HK-2 (cell line): Measurements from ENCODE around the gene ATP8A2.

Source experiments
- DNase-seq: peaks from one replicate; pipeline ENCODE4 v3.0.0-alpha.2; 2018; ENCODE audit not compliant: unreplicated experiment

The ATP8A2 gene

GRCh38 chr13:25384758-25385410 is 13.1 kb downstream of the ATP8A2 start:
- DNase-seq = no peak

- DNase-seq = no peak
Measured at GRCh38 chr13:25391932-25392331, 20.2 kb downstream of the ATP8A2 start.

GRCh38 chr13:25394402-25395060 is 22.8 kb downstream of the ATP8A2 start:
- DNase-seq = no peak

DNA sequence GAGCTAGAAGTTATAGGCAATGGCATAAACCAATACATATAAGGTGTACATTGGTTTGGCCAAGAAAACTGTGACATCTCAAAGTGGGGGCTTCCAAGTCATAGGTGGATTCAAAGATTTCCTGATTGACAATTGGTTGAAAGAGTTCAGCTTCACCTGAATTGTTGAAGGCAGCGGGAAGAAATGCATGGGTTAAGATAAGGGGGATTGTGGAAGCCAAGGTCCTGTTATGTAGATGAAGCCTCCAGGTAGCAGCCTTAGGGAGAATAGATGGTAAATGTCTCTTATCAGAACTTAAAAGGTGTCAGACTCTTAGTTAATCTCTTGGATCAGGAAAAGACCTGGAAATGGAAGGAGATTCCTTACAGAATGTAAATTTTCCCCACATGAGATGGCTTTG is 26.0 kb downstream of the ATP8A2 start:
- DNase-seq = no peak

GRCh38 chr13:25400925-25401324 is 29.2 kb downstream of the ATP8A2 start:
- DNase-seq = no peak

DNA sequence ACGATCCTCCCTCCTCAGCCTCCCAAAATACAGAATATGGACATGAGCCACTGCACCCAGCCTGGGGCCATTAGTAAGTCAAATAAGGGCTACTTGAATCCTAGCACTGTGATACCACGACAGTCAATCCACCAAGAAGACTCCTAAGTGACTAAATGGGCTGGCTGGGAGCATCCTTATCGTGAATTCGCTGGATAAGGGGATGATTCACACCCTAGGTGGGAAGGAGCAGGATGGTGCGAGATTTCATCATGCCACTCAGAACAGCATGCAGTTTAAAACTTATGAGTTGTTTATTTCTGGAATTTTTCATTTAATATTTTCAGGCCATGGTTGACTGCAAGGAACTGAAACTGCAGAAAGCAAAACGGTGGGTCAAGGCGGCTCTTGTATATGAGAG is 30.2 kb downstream of the ATP8A2 start:
- DNase-seq = no peak

DNA sequence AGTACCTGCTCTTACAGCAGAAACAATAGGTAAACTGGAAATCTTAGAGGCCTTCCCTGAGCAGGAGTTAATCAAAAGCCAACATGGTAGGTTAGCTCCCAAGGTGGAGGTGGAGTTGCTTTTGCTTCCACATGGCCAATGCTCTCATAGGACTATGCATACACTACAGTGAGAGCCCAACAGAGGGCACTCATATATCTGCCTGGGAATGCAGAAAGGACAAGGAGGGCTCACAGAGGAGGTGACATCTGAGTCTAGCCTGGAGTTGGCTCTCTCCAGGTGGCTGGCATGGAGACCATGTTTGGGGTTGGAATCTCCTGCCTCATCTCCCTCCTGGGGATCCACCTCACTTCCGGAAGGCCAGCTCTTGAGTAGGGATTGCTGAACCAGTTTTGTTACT is 34.6 kb downstream of the ATP8A2 start:
- no peak for DNase-seq

GRCh38 chr13:25409938-25410337 is 38.2 kb downstream of the ATP8A2 start:
- DNase-seq = no peak

DNA sequence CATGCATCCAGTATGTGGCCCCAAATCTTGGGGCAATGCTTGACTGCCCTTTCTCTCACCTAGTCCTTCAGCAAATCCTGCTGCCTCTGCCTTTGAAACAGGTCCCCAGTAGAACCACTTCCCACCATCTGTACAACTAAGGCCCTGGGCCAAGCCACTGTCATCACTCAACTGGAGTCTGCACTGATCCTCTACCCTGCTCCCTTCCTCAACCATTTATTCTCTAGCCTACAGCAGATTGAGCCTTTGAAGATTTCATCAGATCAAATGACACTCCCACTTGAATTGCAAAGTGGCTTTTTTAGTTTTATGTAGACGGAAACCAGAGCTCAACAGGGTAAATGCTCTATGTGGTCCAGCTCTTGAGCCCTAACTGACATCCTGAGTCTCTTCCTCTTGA is 43.5 kb downstream of the ATP8A2 start:
- DNase-seq = no peak

GRCh38 chr13:25417535-25417934 is 45.8 kb downstream of the ATP8A2 start:
- DNase-seq = no peak

DNA sequence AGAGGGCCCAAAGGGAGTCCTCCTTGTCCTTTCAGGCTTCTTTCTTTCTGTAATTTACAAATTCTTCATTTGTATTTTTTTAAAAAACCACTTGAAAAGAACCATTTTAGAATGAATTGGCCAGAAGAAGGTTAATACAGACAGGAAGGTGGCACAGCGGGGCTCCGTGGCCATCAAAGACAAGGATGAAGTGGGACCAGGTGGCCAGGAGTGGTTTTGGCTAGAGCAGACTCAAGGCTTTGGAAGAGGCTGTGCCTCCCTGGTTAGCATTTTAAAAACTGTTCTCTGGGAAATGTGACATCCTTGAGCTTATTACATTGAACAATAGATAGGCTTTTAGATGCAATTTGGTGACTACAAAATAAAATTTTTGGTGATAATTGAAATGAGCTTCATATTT is 48.4 kb downstream of the ATP8A2 start:
- no peak for DNase-seq

- DNase-seq = no peak
Measured at GRCh38 chr13:25421612-25422011, 49.8 kb downstream of the ATP8A2 start.

DNA sequence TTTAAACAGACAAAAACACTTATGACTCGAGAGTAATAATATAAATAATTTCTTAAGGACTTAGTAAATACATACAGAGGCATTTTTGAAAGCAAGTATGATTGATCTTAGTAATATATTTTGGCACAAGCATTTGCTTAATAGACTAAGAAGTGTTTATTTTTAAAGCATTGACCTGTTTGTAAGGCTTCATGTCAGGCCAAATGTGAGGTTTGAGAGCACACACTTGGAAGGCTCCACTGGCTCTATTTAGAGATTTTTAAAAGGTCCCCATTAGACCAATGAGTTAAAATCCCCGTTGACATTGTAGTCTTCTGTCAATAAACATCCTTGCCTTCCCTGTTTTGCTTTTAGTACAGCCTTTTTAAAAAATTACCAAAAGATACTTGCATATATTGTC is 50.4 kb downstream of the ATP8A2 start:
- DNase-seq = no peak

- no peak for DNase-seq
Measured at GRCh38 chr13:25423831-25424230, 52.1 kb downstream of the ATP8A2 start.

DNA sequence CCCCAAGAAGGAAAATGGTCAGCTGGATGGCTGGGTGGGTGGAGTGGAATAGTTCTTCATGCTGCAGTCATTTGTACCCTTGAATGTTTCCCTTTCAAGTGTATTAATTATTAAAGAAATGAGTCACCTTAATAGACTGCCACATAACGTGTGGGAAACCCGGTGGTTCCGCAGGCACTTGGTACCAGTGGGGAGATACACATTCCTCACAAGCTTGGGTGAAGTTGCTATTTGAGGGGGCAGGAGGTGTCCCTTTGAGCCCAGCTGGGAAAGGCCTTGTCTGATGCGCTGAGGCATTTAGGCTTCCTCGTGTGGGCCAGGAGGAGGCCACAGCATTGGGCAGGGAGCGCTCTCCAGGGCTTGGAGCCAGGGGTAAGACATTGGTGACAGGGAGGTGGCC is 57.7 kb downstream of the ATP8A2 start:
- DNase-seq = peak; percentile 32

DNA sequence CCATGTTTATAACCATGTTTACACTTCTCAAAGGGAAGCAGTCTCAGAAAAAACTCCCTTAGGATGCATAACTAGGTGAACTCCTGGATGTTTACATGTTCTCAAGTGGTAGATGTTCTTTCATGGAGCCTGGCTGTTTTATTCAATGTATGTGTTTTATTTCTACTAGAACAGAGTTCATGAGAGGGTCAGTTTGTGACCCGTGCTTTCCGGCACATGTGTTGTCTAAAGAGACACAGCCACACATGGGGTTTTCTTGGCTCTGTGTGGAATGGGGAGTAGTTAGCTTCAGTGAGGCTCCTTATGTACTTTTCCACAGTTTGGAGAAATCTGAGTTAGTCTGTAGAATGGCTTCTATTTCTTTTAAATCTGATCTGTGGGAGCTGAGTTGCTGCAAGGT is 60.9 kb downstream of the ATP8A2 start:
- DNase-seq = no peak

GRCh38 chr13:25440061-25440460 is 68.3 kb downstream of the ATP8A2 start:
- no peak for DNase-seq

DNA sequence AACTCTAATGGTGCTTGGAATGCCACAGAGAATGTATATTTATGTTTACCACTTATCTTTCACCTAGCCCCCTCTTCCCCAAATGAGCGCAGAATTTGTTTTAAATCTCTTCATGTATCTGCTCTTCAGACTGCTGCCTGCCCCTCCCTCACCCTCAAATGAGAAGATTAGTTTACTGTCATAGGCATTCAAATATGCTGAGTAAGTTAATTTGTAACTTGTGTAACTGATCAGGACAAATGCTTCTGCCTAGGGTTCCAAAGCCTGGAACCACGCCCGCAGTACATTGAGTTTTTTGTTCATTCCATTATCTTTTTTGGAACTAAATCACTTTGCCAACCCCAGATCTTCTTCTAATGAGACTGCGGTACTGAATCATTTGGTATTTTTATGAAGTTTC is 74.5 kb downstream of the ATP8A2 start:
- no peak for DNase-seq

DNA sequence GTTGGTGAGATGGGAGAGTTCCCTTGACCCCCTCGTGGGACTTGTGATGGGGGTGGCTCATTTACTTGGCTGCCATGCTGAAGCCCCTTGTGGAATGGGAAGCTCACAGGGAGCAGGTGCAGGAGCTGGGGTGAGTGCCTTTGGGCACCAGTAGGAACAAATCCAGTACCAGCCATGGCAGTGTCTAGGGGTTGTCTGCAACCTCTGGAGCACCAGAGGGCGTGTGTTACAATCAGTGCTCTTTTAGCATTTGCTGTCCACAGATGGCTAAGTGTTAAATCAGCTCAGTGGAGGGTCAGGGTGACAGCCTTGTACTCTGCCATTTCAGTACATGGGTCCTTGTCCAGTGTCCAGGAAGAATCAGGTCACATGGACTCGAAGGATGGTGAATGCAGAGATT is 75.6 kb downstream of the ATP8A2 start:
- DNase-seq = no peak

- no peak for DNase-seq
Measured at GRCh38 chr13:25453850-25454365, 82.1 kb downstream of the ATP8A2 start.

GRCh38 chr13:25455146-25455545 is 83.4 kb downstream of the ATP8A2 start:
- DNase-seq = no peak

- no peak for DNase-seq
Measured at GRCh38 chr13:25457566-25457965, 85.8 kb downstream of the ATP8A2 start.

GRCh38 chr13:25462301-25463125 is 90.7 kb downstream of the ATP8A2 start:
- peak; percentile 3 for DNase-seq
